WTC11 (cell line): Measurements from ENCODE around the gene THOC5. TPM values are rescaled to one million over a fixed set of nuclear protein-coding genes. Genes with fewer than 3 reads are reported as not detected.

Source experiments
- ATAC-seq: fragments of 200-7000 bp; cut with Tn5 transposase; 2 replicates; pipeline ENCODE4 v1.10.0; 2021; ENCODE audit warnings: mild to moderate bottlenecking, moderate library complexity
- CTCF ChIA-PET: fragments of 300-600 bp; sonication (Branson Sonifier 250); formaldehyde crosslinking; loops from one replicate; lab custom pipeline; 2021; ENCODE audit warnings: antibody characterized with exemption; lab: Charles Lee
- POLR2A ChIA-PET: fragments of 350-600 bp; sonication (Branson Sonifier 250); formaldehyde crosslinking; loops from one replicate; lab custom pipeline; 2021; ENCODE audit warnings: antibody characterized with exemption; lab: Charles Lee
- DNase-seq: peaks from one replicate; pipeline ENCODE4 v3.0.0; 2021; ENCODE audit warnings: low spot score
- H3K27ac Mint-ChIP-seq: 2 replicates; pipeline ENCODE4 v1.8.0; 2021; ENCODE audit warnings: mixed read lengths
- H3K27me3 Mint-ChIP-seq: 2 replicates; pipeline ENCODE4 v1.8.0; 2021; ENCODE audit warnings: low read depth, mild to moderate bottlenecking, moderate library complexity, mixed read lengths
- H3K36me3 Mint-ChIP-seq: 2 replicates; pipeline ENCODE4 v1.8.0; 2021; ENCODE audit warnings: mixed read lengths
- H3K4me1 Mint-ChIP-seq: 2 replicates; pipeline ENCODE4 v1.8.0; 2022; ENCODE audit warnings: mixed read lengths
- H3K4me3 Mint-ChIP-seq: 2 replicates; pipeline ENCODE4 v1.8.0; 2021; ENCODE audit warnings: mild to moderate bottlenecking, moderate library complexity, mixed read lengths
- H3K9me3 Mint-ChIP-seq: 2 replicates; pipeline ENCODE4 v1.8.0; 2021; ENCODE audit warnings: mixed read lengths
- CBFB ChIP-seq: sonication (generic); formaldehyde crosslinking; IDR thresholded peaks from 2 replicates; pipeline ENCODE4 v1.8.1; 2022; ENCODE audit warnings: mild to moderate bottlenecking, low read depth, missing genetic modification reagents
- CREB1 ChIP-seq: sonication (generic); formaldehyde crosslinking; IDR thresholded peaks from 2 replicates; pipeline ENCODE4 v1.8.0; 2023; ENCODE audit warnings: mild to moderate bottlenecking, missing genetic modification reagents
- ETV6 ChIP-seq: sonication (generic); formaldehyde crosslinking; IDR thresholded peaks from 2 replicates; pipeline ENCODE4 v1.8.1; 2022; ENCODE audit warnings: mild to moderate bottlenecking, missing genetic modification reagents
- FOXP1 ChIP-seq: sonication (generic); formaldehyde crosslinking; IDR thresholded peaks from 2 replicates; pipeline ENCODE4 v1.8.0; 2022; ENCODE audit warnings: missing genetic modification reagents, mild to moderate bottlenecking, moderate library complexity, borderline replicate concordance
- FOXP4 ChIP-seq: sonication (generic); formaldehyde crosslinking; IDR thresholded peaks from 2 replicates; pipeline ENCODE4 v1.8.0; 2022; ENCODE audit warnings: mild to moderate bottlenecking, missing genetic modification reagents
- GABPB1 ChIP-seq: sonication (generic); formaldehyde crosslinking; IDR thresholded peaks from 2 replicates; pipeline ENCODE4 v1.8.1; 2023; ENCODE audit warnings: mild to moderate bottlenecking, missing genetic modification reagents
- GTF2I ChIP-seq: fragments of 250-450 bp; sonication (Bioruptor Pico); conservative IDR thresholded peaks from 2 replicates; pipeline ENCODE4 v1.4.0; 2021; ENCODE audit warnings: mild to moderate bottlenecking
- HMGXB4 ChIP-seq: sonication (generic); formaldehyde crosslinking; IDR thresholded peaks from 2 replicates; pipeline ENCODE4 v1.8.1; 2023; ENCODE audit warnings: mild to moderate bottlenecking, moderate library complexity, missing genetic modification reagents
- IRF1 ChIP-seq: sonication (generic); formaldehyde crosslinking; IDR thresholded peaks from 2 replicates; pipeline ENCODE4 v1.8.0; 2023; ENCODE audit warnings: missing genetic modification reagents
- IRF2 ChIP-seq: sonication (generic); formaldehyde crosslinking; IDR thresholded peaks from 2 replicates; pipeline ENCODE4 v1.8.0; 2022; ENCODE audit warnings: low read depth, missing genetic modification reagents, borderline replicate concordance
- MAX ChIP-seq: sonication (generic); formaldehyde crosslinking; IDR thresholded peaks from 2 replicates; pipeline ENCODE4 v1.8.0; 2022; ENCODE audit warnings: mild to moderate bottlenecking, missing genetic modification reagents
- MLX ChIP-seq: sonication (generic); formaldehyde crosslinking; IDR thresholded peaks from 2 replicates; pipeline ENCODE4 v1.8.1; 2023; ENCODE audit warnings: mild to moderate bottlenecking, missing genetic modification reagents, moderate library complexity
- MYBL2 ChIP-seq: sonication (generic); formaldehyde crosslinking; IDR thresholded peaks from 2 replicates; pipeline ENCODE4 v1.8.1; 2023; ENCODE audit warnings: mild to moderate bottlenecking, moderate library complexity, missing genetic modification reagents
- NFATC4 ChIP-seq: fragments of 250-450 bp; sonication (Bioruptor Pico); IDR thresholded peaks from 2 replicates; pipeline ENCODE4 v1.9.0; 2021; ENCODE audit warnings: mild to moderate bottlenecking
- NR1H2 ChIP-seq: sonication (generic); formaldehyde crosslinking; IDR thresholded peaks from 2 replicates; pipeline ENCODE4 v1.9.0; 2021; ENCODE audit warnings: mild to moderate bottlenecking, moderate library complexity, missing genetic modification reagents
- RORB ChIP-seq: fragments of 250-450 bp; sonication (Bioruptor Pico); IDR thresholded peaks from 2 replicates; pipeline ENCODE4 v1.9.0; 2021; ENCODE audit warnings: mild to moderate bottlenecking
- SMAD4 ChIP-seq: sonication (generic); formaldehyde crosslinking; IDR thresholded peaks from 2 replicates; pipeline ENCODE4 v1.8.0; 2022; ENCODE audit warnings: mild to moderate bottlenecking, missing genetic modification reagents
- SOX15 ChIP-seq: fragments of 250-450 bp; sonication (Bioruptor Pico); IDR thresholded peaks from 2 replicates; pipeline ENCODE4 v1.9.0; 2021; ENCODE audit warnings: mild to moderate bottlenecking
- TEAD1 ChIP-seq: sonication (generic); formaldehyde crosslinking; IDR thresholded peaks from 2 replicates; pipeline ENCODE4 v1.8.0; 2022; ENCODE audit warnings: mild to moderate bottlenecking, missing genetic modification reagents
- USF2 ChIP-seq: sonication (generic); formaldehyde crosslinking; IDR thresholded peaks from 2 replicates; pipeline ENCODE4 v1.8.1; 2023; ENCODE audit warnings: mild to moderate bottlenecking, missing genetic modification reagents, moderate library complexity
- ZMAT4 ChIP-seq: fragments of 250-450 bp; sonication (Bioruptor Pico); IDR thresholded peaks from 2 replicates; pipeline ENCODE4 v1.9.0; 2021; ENCODE audit warnings: mild to moderate bottlenecking
- ZNF121 ChIP-seq: sonication (generic); formaldehyde crosslinking; IDR thresholded peaks from 2 replicates; pipeline ENCODE4 v1.8.0; 2023; ENCODE audit warnings: missing genetic modification reagents
- ZNF219 ChIP-seq: sonication (generic); formaldehyde crosslinking; IDR thresholded peaks from 2 replicates; pipeline ENCODE4 v1.8.0; 2023; ENCODE audit warnings: missing genetic modification reagents, mild to moderate bottlenecking, borderline replicate concordance
- ZNF263 ChIP-seq: sonication (generic); formaldehyde crosslinking; IDR thresholded peaks from 2 replicates; pipeline ENCODE4 v1.8.1; 2022; ENCODE audit warnings: low read depth, mild to moderate bottlenecking, moderate library complexity, missing genetic modification reagents
- ZNF416 ChIP-seq: fragments of 250-450 bp; sonication (Bioruptor Pico); IDR thresholded peaks from 2 replicates; pipeline ENCODE4 v1.9.0; 2021; ENCODE audit warnings: mild to moderate bottlenecking, inconsistent platforms
- ZNF423 ChIP-seq: fragments of 250-450 bp; sonication (Bioruptor Pico); IDR thresholded peaks from 2 replicates; pipeline ENCODE4 v2.1.2; 2022; ENCODE audit warnings: mild to moderate bottlenecking, moderate library complexity
- ZNF512 ChIP-seq: sonication (generic); formaldehyde crosslinking; IDR thresholded peaks from 2 replicates; pipeline ENCODE4 v1.8.1; 2022; ENCODE audit warnings: missing genetic modification reagents, borderline replicate concordance
- ZSCAN18 ChIP-seq: fragments of 250-450 bp; sonication (Bioruptor Pico); IDR thresholded peaks from 2 replicates; pipeline ENCODE4 v2.1.2; 2022; ENCODE audit warnings: mild to moderate bottlenecking, moderate library complexity
- total RNA-seq: library from RNA; stranded (reverse); gene quantifications from 3 replicates; pipeline ENCODE4 v1.2.3, GENCODE V29; 2021

Gene THOC5
- total RNA-seq, 1 experiment from 2014 or later = 51.2 TPM

GRCh38 chr22:29473001-29473400 is 80.6 kb downstream of the THOC5 start (continued):
- TF ChIP-seq USF2 (CRISPR knock-in tag) = no peak
- TF ChIP-seq FOXP1 = no peak
- TF ChIP-seq, all 79 proteins: peak for 0

GRCh38 chr22:29470159-29470855 is 83.2 kb downstream of the THOC5 start:
- Mint-ChIP-seq H3K9me3 (no peaks in the 10 kb centered on the region), H3K27me3 (peaks cover 35% of the 10 kb centered on the region), H3K4me1 (peaks cover 18% of the 10 kb centered on the region), H3K4me3 (peak overlapping the region; percentile 83), H3K27ac (peak overlapping the region; percentile 87), H3K36me3 (no peaks in the 10 kb centered on the region)
- ChIA-PET CTCF (interaction anchor here (0.6 to 5.8 kb wide), 20 partner anchors 8 to 1531 kb away, joined by 3 to 60 read pairs (median 4); partner anchors contain the start of genes AP1B1, NEFH and THOC5), POLR2A (no interaction called here)
- ATAC-seq = peak; percentile 90
- DNase-seq = peak; percentile 95
- TF ChIP-seq SOX15 (CRISPR knock-in tag) = no peak
- TF ChIP-seq ZNF416 (CRISPR knock-in tag) = no peak
- no peak for TF ChIP-seq ZSCAN18
- TF ChIP-seq RORB (CRISPR knock-in tag) = no peak
- TF ChIP-seq MAX (CRISPR knock-in tag) = peak; percentile 83
- peak; percentile 60; the same call in 1 of the 2 replicates for TF ChIP-seq FOXP4 (CRISPR knock-in tag)
- no peak for TF ChIP-seq GTF2I (CRISPR knock-in tag)
- TF ChIP-seq HMGXB4 (CRISPR knock-in tag) = peak; percentile 98
- no peak for TF ChIP-seq ZNF512 (CRISPR knock-in tag)
- no peak for TF ChIP-seq NFATC4 (CRISPR knock-in tag)
- TF ChIP-seq ZNF219 = no peak
- TF ChIP-seq ZNF423 (CRISPR knock-in tag) = no peak
- TF ChIP-seq IRF2 (CRISPR knock-in tag) = no peak
- TF ChIP-seq MYBL2 (CRISPR knock-in tag) = peak; percentile 69; the same call in 1 of the 2 replicates
- TF ChIP-seq ETV6 (CRISPR knock-in tag) = peak; percentile 68
- TF ChIP-seq IRF1 (CRISPR knock-in tag) = no peak
- no peak for TF ChIP-seq CBFB (CRISPR knock-in tag)
- TF ChIP-seq GABPB1 (CRISPR knock-in tag) = no peak
- TF ChIP-seq NR1H2 (CRISPR knock-in tag) = no peak
- no peak for TF ChIP-seq ZMAT4 (CRISPR knock-in tag)
- peak; percentile 38; the same call in 1 of the 2 replicates for TF ChIP-seq ZNF121
- no peak for TF ChIP-seq SMAD4 (CRISPR knock-in tag)
- no peak for TF ChIP-seq ZNF263 (CRISPR knock-in tag)
- TF ChIP-seq MLX (CRISPR knock-in tag) = no peak
- TF ChIP-seq CREB1 (CRISPR knock-in tag) = peak; percentile 60; the same call in 1 of the 2 replicates
- TF ChIP-seq TEAD1 (CRISPR knock-in tag) = peak; percentile 60; the same call in 1 of the 2 replicates
